ENCODE data around the gene ARHGEF3. TPM values are rescaled to one million over a fixed set of nuclear protein-coding genes. Genes with fewer than 3 reads are reported as not detected.
A peak's percentile ranks its signal among the peaks of the same experiment; 100 is the strongest.

Gene ARHGEF3
- total RNA-seq, 1 experiment from 2014 or later, result 7.9 TPM

- ATAC-seq (no peak), DNase-seq (ENCODE audit: low spot score) (no peak)
- Mint-ChIP-seq H3K36me3 (peaks cover 2% of the 10 kb centered on the region; the same call in 1 of the 2 replicates), H3K4me1 (no peaks in the 10 kb centered on the region), H3K27ac (0 out of 2 replicates have a peak overlapping the region, but pooled peaks have one; percentile 25), H3K9me3 (peaks cover 2% of the 10 kb centered on the region; the same call in 1 of the 2 replicates), H3K4me3 (no peak overlapping the region), H3K27me3 (ENCODE audit: low read depth) (no peaks in the 10 kb centered on the region; the same call in none of the 2 replicates)
- TF ChIP-seq ZNF396 (CRISPR knock-in tag; IDR thresholded peaks at IDR 0.05; ENCODE audit: borderline replicate concordance) (no peak), E2F1 (CRISPR knock-in tag; IDR thresholded peaks at IDR 0.05) (no peak)
- ChIA-PET POLR2A (no interaction called here), CTCF (interaction anchor here (0.6 to 1.3 kb wide), 4 partner anchors 10 to 220 kb away, joined by 3 to 5 read pairs (median 4); no protein-coding TSS in a partner anchor)
These were observed 32.5 kb downstream of the ARHGEF3 start for GRCh38 chr3:56769116-56769707.

- no peak for TF ChIP-seq ESRRA (CRISPR knock-in tag; IDR thresholded peaks at IDR 0.05; ENCODE audit: borderline replicate concordance)
- TF ChIP-seq PRRX2 (CRISPR knock-in tag; IDR thresholded peaks at IDR 0.05), result no peak
- TF ChIP-seq HMGA2 (CRISPR knock-in tag; IDR thresholded peaks at IDR 0.05), result no peak
- TF ChIP-seq NR1H2 (CRISPR knock-in tag; IDR thresholded peaks at IDR 0.05), result no peak
- TF ChIP-seq CBFB (CRISPR knock-in tag; IDR thresholded peaks at IDR 0.05; ENCODE audit: low read depth), result no peak
- no peak for TF ChIP-seq ZNF281 (CRISPR knock-in tag; IDR thresholded peaks at IDR 0.05)
- TF ChIP-seq HMGXB4 (CRISPR knock-in tag; IDR thresholded peaks at IDR 0.05), result no peak
- no peak for TF ChIP-seq ZNF425 (CRISPR knock-in tag; conservative IDR thresholded peaks at IDR 0.05)
- no peak for TF ChIP-seq E2F4 (CRISPR knock-in tag; IDR thresholded peaks at IDR 0.05; ENCODE audit: borderline replicate concordance, low read depth)
- no peak for TF ChIP-seq JUN (CRISPR knock-in tag; IDR thresholded peaks at IDR 0.05)
- no peak for TF ChIP-seq E2F1 (CRISPR knock-in tag; IDR thresholded peaks at IDR 0.05)
- TF ChIP-seq TEAD1 (CRISPR knock-in tag; IDR thresholded peaks at IDR 0.05), result no peak
- TF ChIP-seq USF2 (CRISPR knock-in tag; IDR thresholded peaks at IDR 0.05), result no peak
- no peak for TF ChIP-seq SP1 (CRISPR knock-in tag; conservative IDR thresholded peaks at IDR 0.05)
- no peak for TF ChIP-seq FOXP4 (CRISPR knock-in tag; IDR thresholded peaks at IDR 0.05)
- no peak for TF ChIP-seq MLX (CRISPR knock-in tag; IDR thresholded peaks at IDR 0.05)
- TF ChIP-seq ATF1 (CRISPR knock-in tag; IDR thresholded peaks at IDR 0.05), result no peak
- H3K4me3 Mint-ChIP-seq, result no peak overlapping the region
- no peak for DNase-seq (ENCODE audit: low spot score)
- ChIA-PET POLR2A (no interaction called here), CTCF (interaction anchor here (0.8 kb wide), 1 partner anchor 224 kb away, joined by 3 read pairs; no protein-coding TSS in a partner anchor)
- H3K9me3 Mint-ChIP-seq, result peaks cover 20% of the 10 kb centered on the region
- no peaks in the 10 kb centered on the region for H3K4me1 Mint-ChIP-seq
- ATAC-seq, result no peak
- H3K27ac Mint-ChIP-seq, result no peak overlapping the region
- peaks cover 15% of the 10 kb centered on the region for H3K36me3 Mint-ChIP-seq
- H3K27me3 Mint-ChIP-seq (ENCODE audit: low read depth), result peaks cover 18% of the 10 kb centered on the region
These were observed 36.7 kb downstream of the ARHGEF3 start for GRCh38 chr3:56764904-56765547.

All from WTC11 (cell line).